Keratinocyte (primary cell): ENCODE results near the gene ADRA1B.

Experiments used
- CTCF ChIP-seq, 3 experiments: IDR thresholded peaks in 1 of 3; conservative IDR thresholded peaks in 1 of 3; optimal IDR thresholded peaks in 1 of 3; 2 replicates in 2 of 3; 3 replicates in 1 of 3; pipeline versions ENCODE3 to v1.5.1; 2011; ENCODE audit warnings: low read length in 3 of 3, mild to moderate bottlenecking in 3 of 3, moderate library complexity in 2 of 3, control low read depth in 1 of 3, inconsistent platforms in 1 of 3; ENCODE audit not compliant: insufficient read depth in 2 of 3; ENCODE audit errors: extremely low read depth in 1 of 3
- EZH2 ChIP-seq: IDR thresholded peaks from one replicate; pipeline ENCODE4 v1.6.1; 2012; ENCODE audit warnings: inconsistent platforms, mild to moderate bottlenecking, low read length, moderate library complexity

DNA sequence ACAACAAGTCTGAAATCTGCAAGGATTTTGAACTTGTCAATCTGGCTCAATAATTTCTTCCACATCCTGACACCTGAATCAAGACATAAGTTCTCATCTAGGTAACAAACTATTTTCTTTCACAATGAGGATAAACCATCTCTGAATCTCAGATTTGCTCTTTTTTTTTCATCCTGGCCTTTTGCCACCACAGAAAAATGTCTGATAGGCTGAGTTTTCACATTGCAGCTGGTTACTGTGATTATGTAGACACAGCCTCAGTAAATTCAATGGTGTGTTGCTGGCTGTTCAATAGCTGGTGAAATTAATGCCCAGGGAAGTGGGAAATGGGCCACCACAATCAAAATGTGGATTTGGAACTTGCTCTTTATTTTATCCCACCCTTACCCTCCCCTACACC lies 2.8 kb upstream of the ADRA1B start:
- TF ChIP-seq EZH2 (no peak), CTCF (optimal IDR thresholded peaks at IDR 0.05 in 1 of 3, IDR thresholded peaks at IDR 0.05 in 1 of 3, conservative IDR thresholded peaks at IDR 0.05 in 1 of 3; ENCODE audit: extremely low read depth in 1 of 3, insufficient read depth in 2 of 3, low read length in 3 of 3) (no peak)
